IMR-90 (cell line): ENCODE measurements around the gene PMP22. TPM values are rescaled to one million over a fixed set of nuclear protein-coding genes. Genes with fewer than 3 reads are reported as not detected.

Source experiments
- ATAC-seq: fragments of 200-7000 bp; cut with Tn5 transposase; 2 replicates; pipeline ENCODE4 v1.9.1; 2020; ENCODE audit warnings: low read depth, mild to moderate bottlenecking, moderate library complexity
- BruUV-seq: library from RNA; stranded (reverse); fragments of 400-500 nt; replicated peaks from 2 replicates; lab custom pipeline; 2021; lab: Mats Ljungman, UMichigan
- CTCF ChIA-PET: fragments of 300-600 bp; formaldehyde crosslinking; extraction: SDS; loops from one replicate; lab custom pipeline; 2021; ENCODE audit warnings: antibody characterized with exemption; lab: Yijun Ruan, JAX
- POLR2A ChIA-PET: fragments of 300-600 bp; sonication (Branson Sonifier 250); formaldehyde crosslinking; loops from one replicate; lab custom pipeline; 2022; ENCODE audit warnings: antibody characterized with exemption; ENCODE audit not compliant: unreplicated experiment; lab: Charles Lee
- DNase-seq: peaks from one replicate; pipeline ENCODE4 v3.0.0; 2013
- H2AFZ ChIP-seq: replicated peaks from 2 replicates; pipeline ENCODE3; 2013; ENCODE audit warnings: low read length, mild to moderate bottlenecking; ENCODE audit not compliant: poor library complexity
- H2AK5ac ChIP-seq: 2 replicates; pipeline ENCODE4 v1.6.1; 2013; ENCODE audit warnings: low read depth, low read length, inconsistent platforms
- H2AK9ac ChIP-seq: replicated peaks from 2 replicates; pipeline ENCODE3; 2013; ENCODE audit warnings: mild to moderate bottlenecking, low read depth, low read length, moderate library complexity; ENCODE audit not compliant: poor library complexity
- H2BK120ac ChIP-seq: 2 replicates; pipeline ENCODE4 v1.6.1; 2013; ENCODE audit warnings: low read depth, low read length, inconsistent platforms
- H2BK15ac ChIP-seq: 3 replicates; pipeline ENCODE4 v1.6.1; 2013; ENCODE audit warnings: low read depth, low read length, inconsistent platforms
- H2BK20ac ChIP-seq: 2 replicates; pipeline ENCODE4 v1.6.1; 2013; ENCODE audit warnings: low read depth, mild to moderate bottlenecking, inconsistent platforms, low read length, moderate library complexity
- H2BK5ac ChIP-seq: 2 replicates; pipeline ENCODE4 v1.6.1; 2013; ENCODE audit warnings: mild to moderate bottlenecking, low read depth, low read length, inconsistent platforms; ENCODE audit not compliant: poor library complexity, severe bottlenecking
- H3K14ac ChIP-seq: replicated peaks from 2 replicates; pipeline ENCODE4 v1.6.1; 2013; ENCODE audit warnings: low read depth, low read length, inconsistent platforms
- H3K18ac ChIP-seq: 2 replicates; pipeline ENCODE4 v1.6.1; 2013; ENCODE audit warnings: low read depth, low read length, control low read depth
- H3K23ac ChIP-seq: 2 replicates; pipeline ENCODE4 v1.6.1; 2013; ENCODE audit warnings: low read depth, low read length, inconsistent platforms
- H3K27ac ChIP-seq: 2 replicates; pipeline ENCODE4 v1.5.1; 2013; ENCODE audit warnings: mild to moderate bottlenecking, control low read depth, low read length; ENCODE audit not compliant: insufficient read depth
- H3K27me3 ChIP-seq: 2 replicates; pipeline ENCODE4 v1.6.1; 2013; ENCODE audit warnings: low read length; ENCODE audit not compliant: control insufficient read depth, insufficient read depth
- H3K36me3 ChIP-seq: 2 replicates; pipeline ENCODE4 v1.6.1; 2013; ENCODE audit warnings: low read length, mixed read lengths; ENCODE audit not compliant: control insufficient read depth, insufficient read depth
- H3K4ac ChIP-seq: 2 replicates; pipeline ENCODE4 v1.6.1; 2013; ENCODE audit warnings: low read depth, low read length, inconsistent platforms
- H3K4me1 ChIP-seq: 2 replicates; pipeline ENCODE4 v1.6.1; 2013; ENCODE audit warnings: low read length, mixed read lengths; ENCODE audit not compliant: control insufficient read depth, insufficient read depth
- H3K4me2 ChIP-seq: 2 replicates; pipeline ENCODE4 v1.6.1; 2013; ENCODE audit warnings: low read depth, mild to moderate bottlenecking, control low read depth, low read length, moderate library complexity
- H3K4me3 ChIP-seq: 2 replicates; pipeline ENCODE4 v1.5.1; 2013; ENCODE audit warnings: low read depth, mild to moderate bottlenecking, control low read depth, low read length, moderate library complexity; ENCODE audit not compliant: insufficient read depth
- H3K56ac ChIP-seq: 2 replicates; pipeline ENCODE4 v1.6.1; 2013; ENCODE audit warnings: low read length, inconsistent platforms; ENCODE audit not compliant: insufficient read depth; ENCODE audit errors: extremely low read depth
- H3K79me1 ChIP-seq, 2 experiments: 2 replicates each; pipeline ENCODE4 v1.6.1; 2013; ENCODE audit warnings: low read length in 2 of 2, inconsistent platforms in 1 of 2, low read depth in 1 of 2
- H3K9ac ChIP-seq: 2 replicates; pipeline ENCODE4 v1.6.1; 2013; ENCODE audit warnings: low read depth, low read length, control low read depth
- H3K9me1 ChIP-seq: 2 replicates; pipeline ENCODE4 v1.6.1; 2013; ENCODE audit warnings: low read length, inconsistent platforms; ENCODE audit not compliant: insufficient read depth
- H3K9me3 ChIP-seq: 2 replicates; pipeline ENCODE4 v1.6.1; 2013; ENCODE audit warnings: low read length; ENCODE audit not compliant: control insufficient read depth, insufficient read depth
- H4K20me1 ChIP-seq: 2 replicates; pipeline ENCODE4 v1.6.1; 2013; ENCODE audit warnings: low read length, inconsistent platforms; ENCODE audit not compliant: insufficient read depth
- H4K5ac ChIP-seq: 2 replicates; pipeline ENCODE4 v1.6.1; 2013; ENCODE audit warnings: mild to moderate bottlenecking, low read depth, low read length, control low read depth
- H4K8ac ChIP-seq, 2 experiments: 2 replicates each; pipeline ENCODE4 v1.6.1; 2013; ENCODE audit warnings: low read depth in 2 of 2, low read length in 2 of 2, control low read depth in 1 of 2, inconsistent platforms in 1 of 2
- H4K91ac ChIP-seq: 2 replicates; pipeline ENCODE4 v1.6.1; 2013; ENCODE audit warnings: low read depth, low read length, inconsistent platforms; ENCODE audit not compliant: insufficient read depth
- BHLHE40 ChIP-seq: fragments of 150-350 bp; IDR thresholded peaks from 2 replicates; pipeline ENCODE4 v1.6.1; 2016; ENCODE audit warnings: mild to moderate bottlenecking, low read depth, low read length
- CEBPB ChIP-seq: IDR thresholded peaks from 2 replicates; pipeline ENCODE4 v1.6.1; 2012; ENCODE audit warnings: low read depth, low read length, improper control_type of control experiment
- CHD1 ChIP-seq: IDR thresholded peaks from 2 replicates; pipeline ENCODE4 v1.6.1; 2012; ENCODE audit warnings: low read depth, low read length, improper control_type of control experiment
- MXI1 ChIP-seq: IDR thresholded peaks from 2 replicates; pipeline ENCODE4 v1.6.1; 2012; ENCODE audit warnings: low read depth, mild to moderate bottlenecking, low read length, moderate library complexity, borderline replicate concordance
- POLR2A ChIP-seq: IDR thresholded peaks from 2 replicates; pipeline ENCODE4 v1.6.1; 2012; ENCODE audit warnings: mild to moderate bottlenecking, low read depth, low read length
- RCOR1 ChIP-seq: IDR thresholded peaks from 2 replicates; pipeline ENCODE4 v1.6.1; 2012; ENCODE audit warnings: mild to moderate bottlenecking, low read length, improper control_type of control experiment; ENCODE audit not compliant: insufficient replicate concordance
- RFX5 ChIP-seq: IDR thresholded peaks from 2 replicates; pipeline ENCODE4 v1.8.0; 2012; ENCODE audit warnings: low read depth, mild to moderate bottlenecking, low read length, moderate library complexity
- SMC3 ChIP-seq: fragments of 150-350 bp; IDR thresholded peaks from 2 replicates; pipeline ENCODE4 v1.6.1; 2016; ENCODE audit warnings: low read depth, mild to moderate bottlenecking, antibody characterized with exemption, low read length, moderate library complexity
- WGBS, 2 experiments: methylation state at CpG; one replicate each; pipeline versions ENCODE4 v1.1.5 to v1.1.7; 2013; ENCODE audit warnings: missing lambda C conversion rate in 2 of 2; ENCODE audit not compliant: insufficient read length in 1 of 2; ENCODE audit errors: extremely low coverage in 2 of 2; 5-methylcytosine and 5-hydroxymethylcytosine counted together
- dilution Hi-C: fragments of 300-500 bp; cut with HindIII; formaldehyde crosslinking; loops from one replicate; pipeline ENCODE4 v1.14.3; 2018; ENCODE audit warnings: low sequenced_read_pairs; ENCODE audit not compliant: unreplicated experiment
- in situ Hi-C: fragments of 300-500 bp; cut with MboI; formaldehyde crosslinking; loops from 3 replicates; pipeline ENCODE4 v1.14.3; 2019; ENCODE audit warnings: low sequenced_read_pairs, inconsistent platforms, mixed read lengths
- intact Hi-C: fragments of 100-400 bp; cut with micrococcal nuclease; formaldehyde crosslinking; loops from 2 replicates; pipeline ENCODE4 v1.10.0; 2022
- polyA plus RNA-seq, 3 experiments: library from polyadenylated mRNA; depleted of rRNA; stranded (reverse); fragments of >200 nt; gene quantifications; 2 replicates each; pipeline ENCODE4 v1.2.3, GENCODE V29; 2012; ENCODE audit warnings: low replicate concordance in 1 of 3
- total RNA-seq: library from RNA; depleted of rRNA; stranded (reverse); fragments of >200 nt; gene quantifications from 2 replicates; pipeline ENCODE4 v1.2.3, GENCODE V29; 2012
- TF ChIP-seq, protein P1 (sequence below): conservative IDR thresholded peaks from 2 replicates; pipeline ENCODE4 v1.5.1; 2012; ENCODE audit warnings: mild to moderate bottlenecking, low read depth, low read length, improper control_type of control experiment
- TF ChIP-seq, protein P2 (sequence below): fragments of 150-350 bp; IDR thresholded peaks from 2 replicates; pipeline ENCODE4 v1.6.1; 2016; ENCODE audit warnings: low read depth, mild to moderate bottlenecking, low read length, moderate library complexity, borderline replicate concordance
- TF ChIP-seq, protein P3 (sequence below): fragments of 150-350 bp; IDR thresholded peaks from 2 replicates; pipeline ENCODE4 v1.6.1; 2017; ENCODE audit warnings: mild to moderate bottlenecking, antibody characterized with exemption, low read length, low read depth

PMP22 gene
- total and polyA plus RNA-seq, 2 of the 4 experiments (the other 2 are of a cell fraction) = 33.5 to 72.8 TPM

DNA sequence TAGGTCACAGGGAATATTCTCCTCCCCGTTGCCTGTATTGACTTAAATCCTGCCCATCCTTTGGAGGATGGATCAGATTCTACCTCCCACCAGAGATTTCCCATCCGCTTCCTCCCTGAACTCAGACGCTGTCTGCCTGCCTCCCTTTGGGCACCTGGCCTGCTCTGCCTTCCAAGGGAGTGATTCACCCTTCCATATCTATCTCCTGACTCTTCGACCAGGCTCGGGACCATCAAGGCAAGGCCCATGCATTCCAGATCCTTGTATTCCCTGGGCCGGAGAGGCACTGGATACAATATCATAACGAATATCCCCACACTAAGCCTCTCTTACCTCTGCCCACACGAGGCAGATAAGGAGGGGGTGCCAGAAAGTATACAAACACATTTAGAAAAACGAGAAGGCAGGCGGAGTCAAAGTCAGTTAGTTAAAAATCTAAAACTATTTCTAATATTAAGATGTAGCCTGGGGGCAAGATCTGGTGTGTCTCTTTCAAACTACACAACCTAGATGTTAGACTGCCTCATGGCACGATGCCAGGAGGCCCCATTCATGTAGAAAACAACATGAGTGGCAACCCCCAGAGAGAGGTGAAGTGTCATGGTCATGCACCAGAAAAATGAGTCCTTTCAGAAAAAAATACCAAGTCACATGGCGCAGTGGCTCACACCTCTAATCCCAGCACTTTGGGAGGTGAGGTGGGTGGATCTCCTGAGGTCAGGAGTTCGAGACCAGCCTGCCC, 9.2 kb downstream of the PMP22 start (continued):
- TF ChIP-seq RCOR1 = no peak
- no peak for TF ChIP-seq POLR2A

DNA sequence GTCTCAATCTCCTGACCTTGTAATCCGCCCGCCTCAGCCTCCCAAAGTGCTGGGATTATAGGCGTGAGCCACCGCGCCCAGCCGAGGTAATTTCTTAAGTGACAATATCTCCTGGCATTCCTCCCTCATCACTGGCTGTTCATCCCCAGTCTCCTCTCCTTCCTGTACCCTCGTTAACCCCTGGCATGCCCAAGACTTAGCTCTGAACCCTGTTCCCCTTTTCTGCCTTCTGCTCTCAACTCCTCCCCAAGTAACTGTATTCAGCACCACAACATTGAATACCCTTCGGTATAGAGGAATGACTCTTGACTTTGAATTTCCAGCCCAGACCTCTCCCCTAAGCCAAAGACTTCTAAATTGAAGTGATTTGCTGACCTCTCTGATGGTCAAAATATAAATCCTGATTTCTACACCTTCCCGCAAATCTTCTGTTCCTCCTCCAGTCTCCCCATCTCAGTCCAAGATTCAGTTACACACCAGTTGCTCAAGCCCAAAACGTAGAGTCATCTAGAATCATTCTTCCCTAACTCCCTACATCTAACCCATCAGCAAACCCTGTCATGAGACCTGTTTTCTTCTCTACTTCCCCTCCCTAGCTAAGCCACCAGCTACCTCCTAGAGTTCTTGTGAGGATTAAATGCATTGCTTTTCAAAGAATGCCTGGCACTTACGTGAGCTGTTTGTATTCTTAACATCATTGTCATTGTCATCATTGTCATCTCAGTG, 14.8 kb downstream of the PMP22 start:
- no peak overlapping the region for H4K5ac ChIP-seq
- WGBS, 2 experiments = 88% methylated on average over 5 of the region's 11 CpGs; no CpG with 5 or more reads in 1 of the 2 experiments
- POLR2A ChIA-PET = no interaction called here
- in situ Hi-C loops (loop anchor here (25.0 kb wide), 2 partner anchors 412 to 712 kb away; no protein-coding TSS in a partner anchor), intact Hi-C loops (no loop called here), dilution Hi-C loops (no loop called here)
- no TSS peak for BruUV-seq
- H3K14ac ChIP-seq = no peak overlapping the region
- H3K56ac ChIP-seq = no peak overlapping the region
- H3K9me3 ChIP-seq = no peaks in the 10 kb centered on the region
- no peaks in the 10 kb centered on the region for H3K27me3 ChIP-seq
- no peak for ATAC-seq
- H3K9me1 ChIP-seq = peaks cover 10% of the 10 kb centered on the region
- H4K91ac ChIP-seq = no peak overlapping the region
- H2BK5ac ChIP-seq = no peak overlapping the region
- no peak overlapping the region for H3K4me2 ChIP-seq
- no peak for DNase-seq
- H3K4ac ChIP-seq = no peak overlapping the region
- no peak overlapping the region for H3K27ac ChIP-seq
- H2AK5ac ChIP-seq = no peak overlapping the region
- CTCF ChIA-PET = no interaction called here
- peaks cover 4% of the 10 kb centered on the region; the same call in 1 of the 2 replicates for H3K4me1 ChIP-seq
- peaks cover 72% of the 10 kb centered on the region for H3K36me3 ChIP-seq
- H4K20me1 ChIP-seq = peaks cover 62% of the 10 kb centered on the region
- no peak overlapping the region for H2BK15ac ChIP-seq
- no peak overlapping the region for H2AFZ ChIP-seq
- H2BK120ac ChIP-seq = no peak overlapping the region
- H4K8ac ChIP-seq = no peak overlapping the region
- no peak overlapping the region for H3K18ac ChIP-seq
- H3K79me1 ChIP-seq = peaks cover 29 to 63% of the 10 kb centered on the region in 2 experiments
- H2AK9ac ChIP-seq = no peak overlapping the region
- H2BK20ac ChIP-seq = no peak overlapping the region
- no peak overlapping the region for H3K23ac ChIP-seq
- H3K9ac ChIP-seq = no peak overlapping the region
- no peak overlapping the region for H3K4me3 ChIP-seq
- TF ChIP-seq, protein P1, sequence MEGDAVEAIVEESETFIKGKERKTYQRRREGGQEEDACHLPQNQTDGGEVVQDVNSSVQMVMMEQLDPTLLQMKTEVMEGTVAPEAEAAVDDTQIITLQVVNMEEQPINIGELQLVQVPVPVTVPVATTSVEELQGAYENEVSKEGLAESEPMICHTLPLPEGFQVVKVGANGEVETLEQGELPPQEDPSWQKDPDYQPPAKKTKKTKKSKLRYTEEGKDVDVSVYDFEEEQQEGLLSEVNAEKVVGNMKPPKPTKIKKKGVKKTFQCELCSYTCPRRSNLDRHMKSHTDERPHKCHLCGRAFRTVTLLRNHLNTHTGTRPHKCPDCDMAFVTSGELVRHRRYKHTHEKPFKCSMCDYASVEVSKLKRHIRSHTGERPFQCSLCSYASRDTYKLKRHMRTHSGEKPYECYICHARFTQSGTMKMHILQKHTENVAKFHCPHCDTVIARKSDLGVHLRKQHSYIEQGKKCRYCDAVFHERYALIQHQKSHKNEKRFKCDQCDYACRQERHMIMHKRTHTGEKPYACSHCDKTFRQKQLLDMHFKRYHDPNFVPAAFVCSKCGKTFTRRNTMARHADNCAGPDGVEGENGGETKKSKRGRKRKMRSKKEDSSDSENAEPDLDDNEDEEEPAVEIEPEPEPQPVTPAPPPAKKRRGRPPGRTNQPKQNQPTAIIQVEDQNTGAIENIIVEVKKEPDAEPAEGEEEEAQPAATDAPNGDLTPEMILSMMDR = no peak
- TF ChIP-seq RCOR1 (no peak), BHLHE40 (no peak), CHD1 (no peak), CEBPB (no peak), RFX5 (no peak), SMC3 (no peak), MXI1 (no peak)
- TF ChIP-seq, protein P2, sequence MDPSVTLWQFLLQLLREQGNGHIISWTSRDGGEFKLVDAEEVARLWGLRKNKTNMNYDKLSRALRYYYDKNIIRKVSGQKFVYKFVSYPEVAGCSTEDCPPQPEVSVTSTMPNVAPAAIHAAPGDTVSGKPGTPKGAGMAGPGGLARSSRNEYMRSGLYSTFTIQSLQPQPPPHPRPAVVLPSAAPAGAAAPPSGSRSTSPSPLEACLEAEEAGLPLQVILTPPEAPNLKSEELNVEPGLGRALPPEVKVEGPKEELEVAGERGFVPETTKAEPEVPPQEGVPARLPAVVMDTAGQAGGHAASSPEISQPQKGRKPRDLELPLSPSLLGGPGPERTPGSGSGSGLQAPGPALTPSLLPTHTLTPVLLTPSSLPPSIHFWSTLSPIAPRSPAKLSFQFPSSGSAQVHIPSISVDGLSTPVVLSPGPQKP = no peak
- TF ChIP-seq, protein P3, sequence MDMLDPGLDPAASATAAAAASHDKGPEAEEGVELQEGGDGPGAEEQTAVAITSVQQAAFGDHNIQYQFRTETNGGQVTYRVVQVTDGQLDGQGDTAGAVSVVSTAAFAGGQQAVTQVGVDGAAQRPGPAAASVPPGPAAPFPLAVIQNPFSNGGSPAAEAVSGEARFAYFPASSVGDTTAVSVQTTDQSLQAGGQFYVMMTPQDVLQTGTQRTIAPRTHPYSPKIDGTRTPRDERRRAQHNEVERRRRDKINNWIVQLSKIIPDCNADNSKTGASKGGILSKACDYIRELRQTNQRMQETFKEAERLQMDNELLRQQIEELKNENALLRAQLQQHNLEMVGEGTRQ = no peak
